ENCODE results near the gene BUB3.
A peak's percentile ranks its signal among the peaks of the same experiment; 100 is the strongest.

DNA sequence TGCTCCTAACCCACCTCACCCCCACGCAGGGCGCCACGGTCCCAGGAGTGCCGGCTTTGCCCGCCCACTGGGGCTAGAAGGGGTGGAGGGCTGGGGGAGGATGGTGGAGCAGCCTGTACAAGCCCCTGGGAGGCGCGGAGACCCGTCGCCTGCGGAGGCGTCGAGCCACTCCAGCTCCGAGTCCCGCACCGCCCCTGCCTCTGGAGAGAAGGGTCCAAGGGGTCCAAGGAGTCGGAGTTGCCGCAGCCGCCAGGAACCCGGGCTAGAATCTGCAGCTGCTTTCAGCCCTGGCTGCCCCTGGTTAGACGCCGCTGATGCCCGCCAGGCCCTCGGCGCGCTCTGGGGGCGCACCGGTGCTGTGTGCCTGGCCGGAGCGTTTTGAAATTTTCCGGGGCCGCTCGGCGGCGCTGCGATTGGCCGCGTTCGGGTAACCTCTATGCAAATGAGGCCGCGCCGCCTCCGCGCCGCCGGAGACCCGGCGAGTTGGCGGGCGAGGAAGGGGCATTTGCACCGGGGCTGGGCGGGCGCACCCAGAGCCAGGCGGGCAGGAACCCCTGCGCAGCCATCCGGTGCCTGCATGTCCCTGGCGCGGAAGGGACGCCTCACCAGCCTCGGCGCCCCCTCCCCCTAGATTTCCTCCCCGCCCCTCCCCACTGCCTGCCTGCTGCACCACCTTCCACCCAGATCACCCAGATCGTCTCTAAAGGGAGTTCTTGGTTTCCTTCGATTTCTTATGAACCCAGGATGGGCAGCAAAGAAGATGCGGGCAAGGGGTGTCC is 6.4 kb upstream of the BUB3 start, which contains the start of gene HMX2:
- TF ChIP-seq, protein P1, sequence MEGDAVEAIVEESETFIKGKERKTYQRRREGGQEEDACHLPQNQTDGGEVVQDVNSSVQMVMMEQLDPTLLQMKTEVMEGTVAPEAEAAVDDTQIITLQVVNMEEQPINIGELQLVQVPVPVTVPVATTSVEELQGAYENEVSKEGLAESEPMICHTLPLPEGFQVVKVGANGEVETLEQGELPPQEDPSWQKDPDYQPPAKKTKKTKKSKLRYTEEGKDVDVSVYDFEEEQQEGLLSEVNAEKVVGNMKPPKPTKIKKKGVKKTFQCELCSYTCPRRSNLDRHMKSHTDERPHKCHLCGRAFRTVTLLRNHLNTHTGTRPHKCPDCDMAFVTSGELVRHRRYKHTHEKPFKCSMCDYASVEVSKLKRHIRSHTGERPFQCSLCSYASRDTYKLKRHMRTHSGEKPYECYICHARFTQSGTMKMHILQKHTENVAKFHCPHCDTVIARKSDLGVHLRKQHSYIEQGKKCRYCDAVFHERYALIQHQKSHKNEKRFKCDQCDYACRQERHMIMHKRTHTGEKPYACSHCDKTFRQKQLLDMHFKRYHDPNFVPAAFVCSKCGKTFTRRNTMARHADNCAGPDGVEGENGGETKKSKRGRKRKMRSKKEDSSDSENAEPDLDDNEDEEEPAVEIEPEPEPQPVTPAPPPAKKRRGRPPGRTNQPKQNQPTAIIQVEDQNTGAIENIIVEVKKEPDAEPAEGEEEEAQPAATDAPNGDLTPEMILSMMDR (conservative IDR thresholded peaks at IDR 0.05; ENCODE audit: low read depth in 2 of 2): peak in 1 of 2 experiments; percentile 23; a peak in 1 of 4 replicates
- TF ChIP-seq, protein P2, sequence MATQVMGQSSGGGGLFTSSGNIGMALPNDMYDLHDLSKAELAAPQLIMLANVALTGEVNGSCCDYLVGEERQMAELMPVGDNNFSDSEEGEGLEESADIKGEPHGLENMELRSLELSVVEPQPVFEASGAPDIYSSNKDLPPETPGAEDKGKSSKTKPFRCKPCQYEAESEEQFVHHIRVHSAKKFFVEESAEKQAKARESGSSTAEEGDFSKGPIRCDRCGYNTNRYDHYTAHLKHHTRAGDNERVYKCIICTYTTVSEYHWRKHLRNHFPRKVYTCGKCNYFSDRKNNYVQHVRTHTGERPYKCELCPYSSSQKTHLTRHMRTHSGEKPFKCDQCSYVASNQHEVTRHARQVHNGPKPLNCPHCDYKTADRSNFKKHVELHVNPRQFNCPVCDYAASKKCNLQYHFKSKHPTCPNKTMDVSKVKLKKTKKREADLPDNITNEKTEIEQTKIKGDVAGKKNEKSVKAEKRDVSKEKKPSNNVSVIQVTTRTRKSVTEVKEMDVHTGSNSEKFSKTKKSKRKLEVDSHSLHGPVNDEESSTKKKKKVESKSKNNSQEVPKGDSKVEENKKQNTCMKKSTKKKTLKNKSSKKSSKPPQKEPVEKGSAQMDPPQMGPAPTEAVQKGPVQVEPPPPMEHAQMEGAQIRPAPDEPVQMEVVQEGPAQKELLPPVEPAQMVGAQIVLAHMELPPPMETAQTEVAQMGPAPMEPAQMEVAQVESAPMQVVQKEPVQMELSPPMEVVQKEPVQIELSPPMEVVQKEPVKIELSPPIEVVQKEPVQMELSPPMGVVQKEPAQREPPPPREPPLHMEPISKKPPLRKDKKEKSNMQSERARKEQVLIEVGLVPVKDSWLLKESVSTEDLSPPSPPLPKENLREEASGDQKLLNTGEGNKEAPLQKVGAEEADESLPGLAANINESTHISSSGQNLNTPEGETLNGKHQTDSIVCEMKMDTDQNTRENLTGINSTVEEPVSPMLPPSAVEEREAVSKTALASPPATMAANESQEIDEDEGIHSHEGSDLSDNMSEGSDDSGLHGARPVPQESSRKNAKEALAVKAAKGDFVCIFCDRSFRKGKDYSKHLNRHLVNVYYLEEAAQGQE (IDR thresholded peaks at IDR 0.05; ENCODE audit: unreplicated experiment): no peak
